DLD1 (cell line): ENCODE measurements around the gene PTTG1IP.
"Not testable (repeated sequence)": the region's sequence is repeated elsewhere in the genome, so short reads cannot be mapped to it uniquely, and the experiment has no call there.

Experiments
- in situ Hi-C: cut with HindIII; loops from 2 replicates; pipeline ENCODE4 v1.10.0; 2017; ENCODE audit warnings: low sequenced_read_pairs

The PTTG1IP gene

DNA sequence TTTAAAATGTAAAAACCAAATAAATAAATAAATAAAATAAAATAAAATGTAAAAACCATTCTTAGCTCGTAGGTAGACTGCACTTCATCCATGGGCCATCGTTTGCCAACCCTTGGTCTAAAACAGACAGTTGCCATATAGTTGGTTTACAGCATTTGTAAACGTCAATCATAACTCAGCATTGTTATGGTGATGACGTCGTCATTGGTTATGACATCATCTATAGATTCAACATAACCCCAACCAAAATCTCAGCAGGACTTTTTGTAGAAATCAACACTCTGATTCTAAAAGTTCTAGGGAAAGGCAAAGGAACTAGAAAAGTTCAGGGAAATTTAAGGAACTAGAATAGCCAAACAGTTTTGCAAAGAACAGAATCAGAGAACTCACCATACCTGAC, 39.8 kb downstream of the PTTG1IP start:
- in situ Hi-C loops = no loop called here

DNA sequence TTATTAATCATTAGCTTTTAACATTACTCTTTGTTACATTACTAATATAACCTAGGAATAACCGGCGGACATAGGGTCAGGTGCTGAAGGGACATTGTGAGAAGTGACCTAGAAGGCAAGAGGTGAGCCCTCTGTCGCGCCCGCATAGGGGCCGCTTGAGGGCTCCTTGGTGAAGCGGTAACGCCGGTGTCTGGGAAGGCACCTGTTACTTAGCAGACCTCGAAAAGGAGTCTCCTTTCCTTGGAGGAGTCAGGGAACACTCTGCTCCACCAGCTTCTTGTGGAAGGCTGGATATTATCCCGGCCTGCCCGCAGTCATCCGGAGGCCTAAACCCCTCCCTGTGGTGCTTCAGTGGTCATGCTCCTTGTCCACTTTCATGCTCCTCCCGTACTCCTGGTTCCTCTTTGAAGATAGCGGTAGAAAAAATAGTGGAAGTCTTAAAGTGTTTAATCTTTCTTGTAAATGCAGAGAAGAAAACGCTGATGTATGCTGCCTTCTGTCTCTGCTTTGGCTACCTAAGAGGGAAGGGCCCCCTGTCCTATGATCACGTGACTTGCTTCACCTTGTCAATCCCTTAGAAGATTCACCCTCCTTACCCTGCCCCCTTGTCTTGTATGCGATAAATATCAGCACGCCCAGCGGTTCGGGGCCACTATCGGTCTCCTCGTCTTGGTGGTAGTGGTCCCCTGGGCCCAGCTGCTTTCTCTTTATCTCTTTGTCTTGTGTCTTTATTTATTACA, 40.8 kb downstream of the PTTG1IP start:
- in situ Hi-C loops = not testable (repeated sequence)

DNA sequence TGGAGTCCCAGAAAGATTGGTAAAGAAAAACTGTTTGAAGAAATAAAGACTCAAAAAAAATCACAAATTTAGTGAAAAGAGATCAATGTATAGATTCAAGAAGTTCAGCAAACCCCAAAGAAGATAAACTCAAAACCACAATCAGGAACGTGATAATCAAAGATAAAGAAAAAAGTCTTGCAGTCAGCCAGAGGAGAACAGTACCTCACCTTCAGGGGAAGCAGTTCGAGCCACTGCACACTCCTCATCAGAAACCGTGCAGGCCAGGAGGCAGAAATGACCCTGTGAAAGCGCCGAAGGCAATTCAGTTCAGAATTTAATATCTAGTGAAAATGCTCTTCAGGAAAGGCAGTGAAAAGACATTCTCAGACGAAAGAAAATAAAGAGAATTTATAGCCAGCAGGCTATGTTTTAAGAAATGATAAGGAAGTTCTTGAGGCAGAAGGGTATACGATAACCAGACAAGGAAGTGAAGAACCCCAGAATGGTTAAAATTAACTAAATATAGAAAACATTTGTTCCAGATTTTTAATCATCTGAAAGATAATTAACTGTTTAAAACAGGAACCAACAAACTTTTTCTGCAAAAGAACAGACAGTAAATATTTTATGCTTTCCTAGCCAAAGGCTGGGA, 42.1 kb downstream of the PTTG1IP start:
- in situ Hi-C loops = no loop called here

DNA sequence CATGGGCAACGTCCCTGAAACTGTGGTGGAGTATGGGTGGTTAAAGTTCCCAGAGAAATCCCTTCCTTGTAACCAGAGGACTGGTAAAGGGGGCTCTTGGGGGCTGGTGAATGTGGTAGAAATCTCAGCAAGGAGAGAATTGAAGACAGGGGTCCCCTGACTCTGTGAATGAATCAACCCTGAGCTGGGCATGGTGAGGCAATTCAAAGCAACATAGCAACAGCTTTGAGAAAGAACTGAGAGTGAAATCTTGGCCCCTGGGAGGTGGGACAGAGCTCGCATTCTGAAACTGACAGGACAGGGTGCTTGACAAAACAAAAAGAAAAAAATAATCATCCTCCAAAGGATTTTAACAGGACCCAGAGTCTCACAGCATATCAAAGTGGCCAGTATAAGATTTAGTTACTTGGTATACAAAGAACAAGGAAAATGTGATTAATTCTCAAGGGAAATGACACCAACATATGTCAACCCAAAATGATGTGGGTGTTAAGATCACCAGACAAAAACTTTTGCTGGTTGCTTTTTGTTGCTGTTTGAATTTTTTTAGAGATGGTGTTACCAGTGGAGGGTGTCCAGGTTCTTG, 43.9 kb downstream of the PTTG1IP start:
- in situ Hi-C loops = no loop called here

DNA sequence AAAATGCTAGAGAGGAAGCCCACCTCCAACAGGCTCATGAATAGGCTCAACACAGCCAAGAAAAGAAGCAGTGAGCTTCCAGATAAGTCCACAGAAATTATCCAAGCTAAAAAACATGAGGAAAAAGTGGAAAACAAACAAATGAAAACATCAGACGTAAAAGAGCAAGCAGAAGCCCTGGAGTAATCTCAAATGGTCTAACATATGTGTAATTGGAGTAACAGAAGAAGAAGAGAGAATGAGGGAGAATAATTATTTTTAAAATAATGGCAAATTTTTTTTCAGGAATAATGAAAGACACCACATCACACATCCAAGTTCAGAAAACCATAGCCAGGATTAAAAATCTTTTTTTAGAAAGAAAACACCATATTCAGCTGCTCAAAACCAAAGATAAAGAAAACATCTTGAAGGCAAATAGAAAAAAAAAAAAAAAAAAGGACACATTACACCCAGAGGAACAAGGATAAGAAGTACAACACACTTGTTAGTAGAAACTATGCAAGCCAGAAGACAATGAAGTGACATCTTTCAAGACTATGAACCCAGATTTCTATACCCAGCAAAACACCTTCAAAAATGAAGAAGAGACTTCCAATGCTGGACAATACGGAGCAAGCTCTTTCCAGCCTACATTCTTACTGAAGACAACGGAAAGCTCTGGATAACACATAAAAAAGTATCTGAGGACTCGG, 45.0 kb downstream of the PTTG1IP start:
- in situ Hi-C loops = no loop called here

DNA sequence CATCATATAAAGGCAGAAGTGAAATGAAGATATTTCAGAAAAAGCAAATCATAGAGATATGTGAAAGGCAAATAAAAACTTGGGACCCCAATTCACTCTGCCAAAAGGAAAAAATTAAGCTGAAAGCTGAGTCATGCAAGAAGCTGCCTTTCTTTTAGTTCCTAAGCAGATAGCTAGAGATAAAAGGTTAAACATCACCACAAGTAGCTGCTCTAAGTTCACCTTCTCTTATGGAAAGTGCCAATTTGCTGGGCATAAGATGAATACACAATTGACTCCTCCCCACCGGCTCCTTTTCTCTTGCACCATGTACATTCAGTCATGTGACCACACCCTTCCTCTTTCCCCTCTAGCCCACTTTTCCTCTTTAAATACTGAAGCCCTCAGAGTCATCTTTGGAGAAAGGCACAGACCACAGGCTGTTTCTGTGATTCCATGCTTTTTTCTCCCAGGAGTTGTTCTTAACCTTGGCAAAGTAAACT, 50.3 kb downstream of the PTTG1IP start:
- in situ Hi-C loops = no loop called here

GRCh38 chr21:44822484-44823178, 50.9 kb downstream of the PTTG1IP start:
- in situ Hi-C loops = no loop called here

- in situ Hi-C loops = no loop called here
Observed at GRCh38 chr21:44820851-44821250, 52.6 kb downstream of the PTTG1IP start.

GRCh38 chr21:44819283-44820243, 53.9 kb downstream of the PTTG1IP start:
- in situ Hi-C loops = no loop called here

- in situ Hi-C loops = no loop called here
Observed at GRCh38 chr21:44818640-44819011, 54.9 kb downstream of the PTTG1IP start.

DNA sequence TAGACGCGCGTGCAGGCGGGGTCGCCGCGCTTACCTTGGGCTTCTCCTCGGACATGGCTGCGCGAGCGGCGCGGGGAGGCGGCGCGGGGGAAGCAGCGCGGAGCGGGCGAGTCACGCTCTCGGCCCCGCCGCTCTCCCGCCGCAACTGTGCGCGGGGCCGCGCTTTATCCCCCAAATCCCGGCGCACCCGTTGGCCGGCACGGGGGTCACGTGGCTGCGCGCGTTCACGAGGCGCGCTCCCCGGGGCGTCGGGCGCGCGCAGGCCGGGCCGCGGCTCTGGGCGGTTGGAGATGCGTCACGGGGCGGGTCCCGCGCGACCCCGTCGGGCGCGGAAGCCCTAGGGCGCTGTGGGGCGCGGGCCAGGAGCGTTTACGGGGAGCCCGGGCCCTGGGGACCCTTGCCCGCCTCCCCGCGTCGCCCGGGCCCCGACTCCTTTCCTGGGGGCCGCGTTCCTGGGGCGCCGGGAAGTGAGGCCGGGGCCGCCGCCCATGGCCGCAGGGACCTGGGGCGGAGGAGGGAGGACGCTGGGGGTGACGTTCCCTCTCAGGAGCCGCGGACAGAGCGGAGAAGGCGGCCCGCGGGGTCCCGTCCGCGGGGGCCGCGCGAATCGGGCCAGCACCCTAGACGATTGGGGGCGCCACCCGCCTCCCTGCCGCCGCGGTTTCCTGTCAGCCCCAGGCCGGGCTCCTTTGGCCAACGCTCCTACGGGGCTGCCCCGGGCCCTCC, 55.4 kb downstream of the PTTG1IP start, which contains the start of gene SUMO3:
Gene SUMO3, minus strand, starts transcription at position 149 of the 726 bp plus-strand sequence. Its CDS starts 94 bp downstream, at position 55.
- in situ Hi-C loops = no loop called here

GRCh38 chr21:44817506-44817880, 56.0 kb downstream of the PTTG1IP start:
- in situ Hi-C loops = no loop called here

- in situ Hi-C loops = no loop called here
Observed at GRCh38 chr21:44816761-44817505, 56.6 kb downstream of the PTTG1IP start.

DNA sequence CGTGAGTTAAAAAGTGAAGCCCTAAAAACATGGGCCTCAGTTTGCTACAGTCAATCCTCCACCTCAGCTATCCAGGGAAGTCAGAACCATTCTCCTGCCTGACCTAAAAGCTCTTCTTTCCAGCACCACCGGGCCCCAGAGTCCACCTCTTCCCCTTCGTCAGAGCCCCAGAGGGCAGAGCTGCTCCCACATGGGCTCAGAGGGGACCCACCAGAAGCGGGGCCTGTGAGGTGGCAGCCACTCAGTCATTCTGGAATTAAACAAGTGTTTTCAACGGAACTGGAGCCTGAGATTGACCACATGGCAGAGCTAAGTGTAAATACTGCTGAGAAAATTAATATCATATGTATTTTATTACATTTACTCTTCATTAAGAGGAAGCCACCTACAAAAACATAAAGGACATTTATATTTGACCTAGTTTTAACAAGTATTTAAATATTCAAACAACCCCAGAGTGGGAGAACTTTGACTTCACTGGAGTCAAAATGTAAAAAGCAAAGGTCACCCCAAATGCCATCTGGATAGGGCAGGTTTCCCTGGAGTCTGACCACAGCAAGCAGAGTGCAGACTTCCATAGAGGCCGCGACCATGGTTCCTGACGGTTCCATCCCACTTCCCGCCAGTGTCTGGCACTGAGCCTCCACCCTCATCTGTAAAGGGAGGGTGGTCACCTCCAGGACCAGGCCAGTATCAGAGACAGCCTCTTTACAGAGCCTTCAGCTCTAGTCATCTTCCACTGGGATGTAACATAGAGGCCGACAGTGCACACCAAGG, 57.5 kb downstream of the PTTG1IP start:
- in situ Hi-C loops = no loop called here

- in situ Hi-C loops = no loop called here
Observed at GRCh38 chr21:44815225-44815624, 58.3 kb downstream of the PTTG1IP start.

GRCh38 chr21:44814498-44815023, 58.9 kb downstream of the PTTG1IP start:
- in situ Hi-C loops = no loop called here

DNA sequence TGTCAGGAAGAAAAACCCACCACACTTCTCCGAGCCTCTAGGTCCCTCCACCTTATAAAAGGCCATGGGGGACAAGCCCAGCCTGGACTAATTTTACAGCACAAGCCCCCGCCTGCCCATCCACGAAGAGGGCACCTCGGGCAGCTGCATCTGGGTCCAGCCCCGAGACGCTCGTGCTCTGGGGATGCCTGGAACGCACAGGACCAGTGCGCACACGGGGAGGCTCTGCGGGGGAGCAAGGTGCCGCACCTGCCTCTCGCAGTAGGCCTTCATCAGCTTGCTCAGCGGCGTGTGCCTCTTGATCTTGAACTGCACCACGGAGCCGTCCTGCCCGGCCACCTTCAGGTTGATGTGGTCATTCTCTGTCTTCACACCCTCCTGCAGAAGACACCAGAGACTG, 59.8 kb downstream of the PTTG1IP start:
- in situ Hi-C loops = no loop called here
